IMR-90 (cell line): ENCODE results near the gene TMEM107. TPM values are rescaled to one million over a fixed set of nuclear protein-coding genes. Genes with fewer than 3 reads are reported as not detected.

Experiments
- ATAC-seq: fragments of 200-7000 bp; cut with Tn5 transposase; 2 replicates; pipeline ENCODE4 v1.9.1; 2020; ENCODE audit warnings: low read depth, mild to moderate bottlenecking, moderate library complexity
- BruUV-seq: library from RNA; stranded (reverse); fragments of 400-500 nt; replicated peaks from 2 replicates; lab custom pipeline; 2021; lab: Mats Ljungman, UMichigan
- CTCF ChIA-PET: fragments of 300-600 bp; formaldehyde crosslinking; extraction: SDS; loops from one replicate; lab custom pipeline; 2021; ENCODE audit warnings: antibody characterized with exemption; lab: Yijun Ruan, JAX
- POLR2A ChIA-PET: fragments of 300-600 bp; sonication (Branson Sonifier 250); formaldehyde crosslinking; loops from one replicate; lab custom pipeline; 2022; ENCODE audit warnings: antibody characterized with exemption; ENCODE audit not compliant: unreplicated experiment; lab: Charles Lee
- DNase-seq: peaks from one replicate; pipeline ENCODE4 v3.0.0; 2013
- H2AFZ ChIP-seq: replicated peaks from 2 replicates; pipeline ENCODE3; 2013; ENCODE audit warnings: low read length, mild to moderate bottlenecking; ENCODE audit not compliant: poor library complexity
- H2AK5ac ChIP-seq: 2 replicates; pipeline ENCODE4 v1.6.1; 2013; ENCODE audit warnings: low read depth, low read length, inconsistent platforms
- H2AK9ac ChIP-seq: replicated peaks from 2 replicates; pipeline ENCODE3; 2013; ENCODE audit warnings: mild to moderate bottlenecking, low read depth, low read length, moderate library complexity; ENCODE audit not compliant: poor library complexity
- H2BK120ac ChIP-seq: 2 replicates; pipeline ENCODE4 v1.6.1; 2013; ENCODE audit warnings: low read depth, low read length, inconsistent platforms
- H2BK15ac ChIP-seq: 3 replicates; pipeline ENCODE4 v1.6.1; 2013; ENCODE audit warnings: low read depth, low read length, inconsistent platforms
- H2BK20ac ChIP-seq: 2 replicates; pipeline ENCODE4 v1.6.1; 2013; ENCODE audit warnings: low read depth, mild to moderate bottlenecking, inconsistent platforms, low read length, moderate library complexity
- H2BK5ac ChIP-seq: 2 replicates; pipeline ENCODE4 v1.6.1; 2013; ENCODE audit warnings: mild to moderate bottlenecking, low read depth, low read length, inconsistent platforms; ENCODE audit not compliant: poor library complexity, severe bottlenecking
- H3K14ac ChIP-seq: replicated peaks from 2 replicates; pipeline ENCODE4 v1.6.1; 2013; ENCODE audit warnings: low read depth, low read length, inconsistent platforms
- H3K18ac ChIP-seq: 2 replicates; pipeline ENCODE4 v1.6.1; 2013; ENCODE audit warnings: low read depth, low read length, control low read depth
- H3K23ac ChIP-seq: 2 replicates; pipeline ENCODE4 v1.6.1; 2013; ENCODE audit warnings: low read depth, low read length, inconsistent platforms
- H3K27ac ChIP-seq: 2 replicates; pipeline ENCODE4 v1.5.1; 2013; ENCODE audit warnings: mild to moderate bottlenecking, control low read depth, low read length; ENCODE audit not compliant: insufficient read depth
- H3K27me3 ChIP-seq: 2 replicates; pipeline ENCODE4 v1.6.1; 2013; ENCODE audit warnings: low read length; ENCODE audit not compliant: control insufficient read depth, insufficient read depth
- H3K36me3 ChIP-seq: 2 replicates; pipeline ENCODE4 v1.6.1; 2013; ENCODE audit warnings: low read length, mixed read lengths; ENCODE audit not compliant: control insufficient read depth, insufficient read depth
- H3K4ac ChIP-seq: 2 replicates; pipeline ENCODE4 v1.6.1; 2013; ENCODE audit warnings: low read depth, low read length, inconsistent platforms
- H3K4me1 ChIP-seq: 2 replicates; pipeline ENCODE4 v1.6.1; 2013; ENCODE audit warnings: low read length, mixed read lengths; ENCODE audit not compliant: control insufficient read depth, insufficient read depth
- H3K4me2 ChIP-seq: 2 replicates; pipeline ENCODE4 v1.6.1; 2013; ENCODE audit warnings: low read depth, mild to moderate bottlenecking, control low read depth, low read length, moderate library complexity
- H3K4me3 ChIP-seq: 2 replicates; pipeline ENCODE4 v1.5.1; 2013; ENCODE audit warnings: low read depth, mild to moderate bottlenecking, control low read depth, low read length, moderate library complexity; ENCODE audit not compliant: insufficient read depth
- H3K56ac ChIP-seq: 2 replicates; pipeline ENCODE4 v1.6.1; 2013; ENCODE audit warnings: low read length, inconsistent platforms; ENCODE audit not compliant: insufficient read depth; ENCODE audit errors: extremely low read depth
- H3K79me1 ChIP-seq, 2 experiments: 2 replicates each; pipeline ENCODE4 v1.6.1; 2013; ENCODE audit warnings: low read length in 2 of 2, inconsistent platforms in 1 of 2, low read depth in 1 of 2
- H3K9ac ChIP-seq: 2 replicates; pipeline ENCODE4 v1.6.1; 2013; ENCODE audit warnings: low read depth, low read length, control low read depth
- H3K9me1 ChIP-seq: 2 replicates; pipeline ENCODE4 v1.6.1; 2013; ENCODE audit warnings: low read length, inconsistent platforms; ENCODE audit not compliant: insufficient read depth
- H3K9me3 ChIP-seq: 2 replicates; pipeline ENCODE4 v1.6.1; 2013; ENCODE audit warnings: low read length; ENCODE audit not compliant: control insufficient read depth, insufficient read depth
- H4K20me1 ChIP-seq: 2 replicates; pipeline ENCODE4 v1.6.1; 2013; ENCODE audit warnings: low read length, inconsistent platforms; ENCODE audit not compliant: insufficient read depth
- H4K5ac ChIP-seq: 2 replicates; pipeline ENCODE4 v1.6.1; 2013; ENCODE audit warnings: mild to moderate bottlenecking, low read depth, low read length, control low read depth
- H4K8ac ChIP-seq, 2 experiments: 2 replicates each; pipeline ENCODE4 v1.6.1; 2013; ENCODE audit warnings: low read depth in 2 of 2, low read length in 2 of 2, control low read depth in 1 of 2, inconsistent platforms in 1 of 2
- H4K91ac ChIP-seq: 2 replicates; pipeline ENCODE4 v1.6.1; 2013; ENCODE audit warnings: low read depth, low read length, inconsistent platforms; ENCODE audit not compliant: insufficient read depth
- BHLHE40 ChIP-seq: fragments of 150-350 bp; IDR thresholded peaks from 2 replicates; pipeline ENCODE4 v1.6.1; 2016; ENCODE audit warnings: mild to moderate bottlenecking, low read depth, low read length
- CEBPB ChIP-seq: IDR thresholded peaks from 2 replicates; pipeline ENCODE4 v1.6.1; 2012; ENCODE audit warnings: low read depth, low read length, improper control_type of control experiment
- CHD1 ChIP-seq: IDR thresholded peaks from 2 replicates; pipeline ENCODE4 v1.6.1; 2012; ENCODE audit warnings: low read depth, low read length, improper control_type of control experiment
- ELK1 ChIP-seq: fragments of 150-350 bp; IDR thresholded peaks from 2 replicates; pipeline ENCODE4 v1.6.1; 2016; ENCODE audit warnings: low read depth, mild to moderate bottlenecking, low read length, moderate library complexity, borderline replicate concordance
- FOS ChIP-seq: fragments of 150-350 bp; IDR thresholded peaks from 2 replicates; pipeline ENCODE4 v1.6.1; 2016; ENCODE audit warnings: low read depth, low read length
- MAFK ChIP-seq: IDR thresholded peaks from 2 replicates; pipeline ENCODE4 v1.6.1; 2012; ENCODE audit warnings: low read depth, low read length, improper control_type of control experiment
- MAZ ChIP-seq: IDR thresholded peaks from 2 replicates; pipeline ENCODE4 v1.6.1; 2012; ENCODE audit warnings: low read depth, mild to moderate bottlenecking, low read length, improper control_type of control experiment, moderate library complexity, borderline replicate concordance
- MXI1 ChIP-seq: IDR thresholded peaks from 2 replicates; pipeline ENCODE4 v1.6.1; 2012; ENCODE audit warnings: low read depth, mild to moderate bottlenecking, low read length, moderate library complexity, borderline replicate concordance
- NFE2L2 ChIP-seq: fragments of 150-350 bp; IDR thresholded peaks from 2 replicates; pipeline ENCODE4 v1.6.1; 2016; ENCODE audit warnings: low read depth, mild to moderate bottlenecking, low read length
- POLR2A ChIP-seq: IDR thresholded peaks from 2 replicates; pipeline ENCODE4 v1.6.1; 2012; ENCODE audit warnings: mild to moderate bottlenecking, low read depth, low read length
- RAD21 ChIP-seq: IDR thresholded peaks from 2 replicates; pipeline ENCODE4 v1.6.1; 2012; ENCODE audit warnings: low read length, improper control_type of control experiment
- RFX5 ChIP-seq: IDR thresholded peaks from 2 replicates; pipeline ENCODE4 v1.8.0; 2012; ENCODE audit warnings: low read depth, mild to moderate bottlenecking, low read length, moderate library complexity
- SMC3 ChIP-seq: fragments of 150-350 bp; IDR thresholded peaks from 2 replicates; pipeline ENCODE4 v1.6.1; 2016; ENCODE audit warnings: low read depth, mild to moderate bottlenecking, antibody characterized with exemption, low read length, moderate library complexity
- USF2 ChIP-seq: fragments of 150-350 bp; IDR thresholded peaks from 2 replicates; pipeline ENCODE4 v1.6.1; 2017; ENCODE audit warnings: mild to moderate bottlenecking, antibody characterized with exemption, low read length, low read depth
- WGBS, 2 experiments: methylation state at CpG; one replicate each; pipeline versions ENCODE4 v1.1.5 to v1.1.7; 2013; ENCODE audit warnings: missing lambda C conversion rate in 2 of 2; ENCODE audit not compliant: insufficient read length in 1 of 2; ENCODE audit errors: extremely low coverage in 2 of 2; 5-methylcytosine and 5-hydroxymethylcytosine counted together
- dilution Hi-C: fragments of 300-500 bp; cut with HindIII; formaldehyde crosslinking; loops from one replicate; pipeline ENCODE4 v1.14.3; 2018; ENCODE audit warnings: low sequenced_read_pairs; ENCODE audit not compliant: unreplicated experiment
- in situ Hi-C: fragments of 300-500 bp; cut with MboI; formaldehyde crosslinking; loops from 3 replicates; pipeline ENCODE4 v1.14.3; 2019; ENCODE audit warnings: low sequenced_read_pairs, inconsistent platforms, mixed read lengths
- intact Hi-C: fragments of 100-400 bp; cut with micrococcal nuclease; formaldehyde crosslinking; loops from 2 replicates; pipeline ENCODE4 v1.10.0; 2022
- polyA plus RNA-seq, 3 experiments: library from polyadenylated mRNA; depleted of rRNA; stranded (reverse); fragments of >200 nt; gene quantifications; 2 replicates each; pipeline ENCODE4 v1.2.3, GENCODE V29; 2012; ENCODE audit warnings: low replicate concordance in 1 of 3
- total RNA-seq: library from RNA; depleted of rRNA; stranded (reverse); fragments of >200 nt; gene quantifications from 2 replicates; pipeline ENCODE4 v1.2.3, GENCODE V29; 2012

The TMEM107 gene
- total and polyA plus RNA-seq, 2 of the 4 experiments (the other 2 are of a cell fraction) = 12.9 to 14.3 TPM

GRCh38 chr17:8176998-8177731 is 985 bp upstream of the TMEM107 start (continued):
- TF ChIP-seq CHD1 (no peak), SMC3 (no peak)

DNA sequence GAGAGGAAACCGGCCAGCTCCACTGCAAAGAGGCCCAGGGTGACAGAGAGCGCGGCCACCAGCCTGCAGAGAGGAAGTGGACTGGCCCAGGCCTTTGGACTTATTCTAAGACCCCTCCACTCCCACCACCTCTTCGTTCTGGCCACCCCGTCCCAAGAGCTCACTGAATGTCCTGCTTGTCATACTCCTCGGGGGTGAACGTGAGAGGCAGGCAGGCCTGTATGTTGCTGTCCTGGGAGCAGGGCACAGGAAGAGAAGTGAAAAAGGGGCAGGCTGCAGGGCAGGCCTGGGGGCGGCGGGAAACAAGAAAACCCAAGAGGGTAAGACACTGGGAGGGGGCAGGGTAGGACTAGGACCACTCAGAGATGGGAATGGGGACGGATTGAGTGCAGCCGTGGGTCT is 384 bp downstream of the TMEM107 start:
- Histone ChIP-seq H3K4me1 (peaks cover 12% of the 10 kb centered on the region), H3K36me3 (no peaks in the 10 kb centered on the region), H2BK5ac (peak overlapping the region; percentile 40), H3K4me3 (peak overlapping the region; percentile 65), H3K27ac (peak overlapping the region; percentile 56), H4K5ac (no peak overlapping the region), H3K18ac (no peak overlapping the region), H3K23ac (peak overlapping the region; percentile 86; the same call in 1 of the 2 replicates), H2AK5ac (peak overlapping the region; percentile 48), H2BK20ac (no peak overlapping the region), H3K4ac (peak overlapping the region; percentile 63), H3K9me3 (no peaks in the 10 kb centered on the region), H4K8ac (peak overlapping the region; percentile 90 to 98; a peak in 2 of 4 replicates), H4K91ac (peak overlapping the region; percentile 48; the same call in 1 of the 2 replicates), H3K4me2 (peak overlapping the region; percentile 88), H3K27me3 (no peaks in the 10 kb centered on the region), H3K79me1 (peaks cover 9 to 30% of the 10 kb centered on the region in 2 experiments; a peak in 3 of 4 replicates), H2BK120ac (0 out of 2 replicates have a peak overlapping the region, but pooled peaks have one; percentile 7), H4K20me1 (peaks cover 8% of the 10 kb centered on the region; the same call in 1 of the 2 replicates), H3K56ac (peak overlapping the region; percentile 73), H3K9me1 (peaks cover 21% of the 10 kb centered on the region), H2AFZ (peak overlapping the region; percentile 100), H3K9ac (peak overlapping the region; percentile 72), H2BK15ac (no peak overlapping the region; the same call in 2 of the 3 replicates), H2AK9ac (peak overlapping the region; percentile 98), H3K14ac (peak overlapping the region; percentile 85)
- WGBS, 2 experiments = 0% methylated on average over 1 of the region's 11 CpGs; no CpG with 5 or more reads in 1 of the 2 experiments
- peak; percentile 6 for ATAC-seq
- dilution Hi-C loops = no loop called here
- intact Hi-C loops = no loop called here
- ChIA-PET POLR2A (no interaction called here), CTCF (no interaction called here)
- in situ Hi-C loops = no loop called here
- no peak for DNase-seq
- no TSS peak for BruUV-seq
- no peak for TF ChIP-seq RFX5
- TF ChIP-seq RAD21 = no peak
- TF ChIP-seq ELK1 = no peak
- no peak for TF ChIP-seq USF2
- TF ChIP-seq MXI1 = no peak
- TF ChIP-seq POLR2A = no peak
- no peak for TF ChIP-seq FOS
- TF ChIP-seq CEBPB = no peak
- no peak for TF ChIP-seq MAZ
- TF ChIP-seq CHD1 = no peak
- no peak for TF ChIP-seq BHLHE40
- no peak for TF ChIP-seq NFE2L2
- TF ChIP-seq MAFK = no peak
- TF ChIP-seq SMC3 = no peak
